Mesenchymal stem cell (in vitro differentiated cells and primary cell): ENCODE results near the gene ACCSL.

ENCODE experiments used
- DNase-seq: peaks from one replicate; pipeline ENCODE4 v3.0.0-alpha.2; 2013
- H2AFZ ChIP-seq: one replicate; pipeline ENCODE4 v1.6.1; 2013; ENCODE audit warnings: low read depth, mild to moderate bottlenecking, control low read depth, inconsistent platforms, low read length, moderate library complexity
- H2AK5ac ChIP-seq: 2 replicates; pipeline ENCODE4 v1.6.1; 2013; ENCODE audit warnings: low read length, moderate library complexity, mild to moderate bottlenecking, inconsistent platforms; ENCODE audit not compliant: severe bottlenecking
- H2BK120ac ChIP-seq: one replicate; pipeline ENCODE4 v1.6.1; 2013; ENCODE audit warnings: low read depth, mild to moderate bottlenecking, inconsistent platforms, low read length, moderate library complexity
- H2BK12ac ChIP-seq, 2 experiments: one replicate each; pipeline ENCODE4 v1.6.1; 2013; ENCODE audit warnings: inconsistent platforms in 2 of 2, low read length in 2 of 2, mild to moderate bottlenecking in 2 of 2, moderate library complexity in 2 of 2, control low read depth in 1 of 2
- H2BK15ac ChIP-seq: one replicate; pipeline ENCODE4 v1.6.1; 2013; ENCODE audit warnings: mild to moderate bottlenecking, low read depth, inconsistent platforms; ENCODE audit not compliant: poor library complexity, severe bottlenecking
- H2BK5ac ChIP-seq: 2 replicates; pipeline ENCODE4 v1.6.1; 2013; ENCODE audit warnings: low read depth, mild to moderate bottlenecking, low read length, control low read depth, inconsistent platforms; ENCODE audit not compliant: poor library complexity, severe bottlenecking
- H3K14ac ChIP-seq, 2 experiments: one replicate each; pipeline ENCODE4 v1.6.1; 2013; ENCODE audit warnings: inconsistent platforms in 2 of 2, low read length in 2 of 2, control low read depth in 1 of 2, mild to moderate bottlenecking in 1 of 2, moderate library complexity in 1 of 2
- H3K18ac ChIP-seq, 2 experiments: one replicate each; pipeline ENCODE4 v1.6.1; 2013; ENCODE audit warnings: inconsistent platforms in 2 of 2, low read length in 2 of 2, control low read depth in 1 of 2, low read depth in 1 of 2, mild to moderate bottlenecking in 1 of 2
- H3K23ac ChIP-seq, 2 experiments: one replicate each; pipeline ENCODE4 v1.6.1; 2013; ENCODE audit warnings: inconsistent platforms in 2 of 2, low read length in 2 of 2, mild to moderate bottlenecking in 2 of 2, moderate library complexity in 2 of 2, control low read depth in 1 of 2
- H3K27ac ChIP-seq: 2 replicates; pipeline ENCODE4 v1.5.1; 2013; ENCODE audit warnings: mild to moderate bottlenecking, moderate library complexity, low read length, control low read depth, inconsistent platforms; ENCODE audit not compliant: poor library complexity, severe bottlenecking
- H3K27me3 ChIP-seq, 2 experiments: 2 replicates each; pipeline versions ENCODE4 v1.6.1 to v1.7.0; 2013; ENCODE audit warnings: low read length in 2 of 2, mild to moderate bottlenecking in 2 of 2, moderate library complexity in 2 of 2, control low read depth in 1 of 2, inconsistent platforms in 1 of 2; ENCODE audit not compliant: control insufficient read depth in 1 of 2, insufficient read depth in 1 of 2
- H3K36me3 ChIP-seq, 2 experiments: 2 replicates each; pipeline versions ENCODE4 v1.6.1 to v1.7.0; 2013; ENCODE audit warnings: low read length in 2 of 2, control low read depth in 1 of 2, inconsistent platforms in 1 of 2, low read depth in 1 of 2, mild to moderate bottlenecking in 1 of 2; ENCODE audit not compliant: insufficient read depth in 2 of 2, control insufficient read depth in 1 of 2
- H3K4ac ChIP-seq, 2 experiments: one replicate each; pipeline ENCODE4 v1.6.1; 2013; ENCODE audit warnings: inconsistent platforms in 2 of 2, low read length in 2 of 2, mild to moderate bottlenecking in 2 of 2, moderate library complexity in 2 of 2, control low read depth in 1 of 2, low read depth in 1 of 2
- H3K4me1 ChIP-seq: 2 replicates; pipeline ENCODE4 v1.6.1; 2013; ENCODE audit warnings: low read depth, low read length, control low read depth; ENCODE audit not compliant: control insufficient read depth, insufficient read depth
- H3K4me2 ChIP-seq: 2 replicates; pipeline ENCODE4 v1.6.1; 2013; ENCODE audit warnings: low read length, mild to moderate bottlenecking, inconsistent platforms; ENCODE audit not compliant: poor library complexity, severe bottlenecking
- H3K4me3 ChIP-seq, 2 experiments: 2 replicates each; pipeline versions ENCODE4 v1.5.1 to v1.7.0; 2013; ENCODE audit warnings: low read length in 2 of 2, mild to moderate bottlenecking in 2 of 2, control low read depth in 1 of 2, low read depth in 1 of 2; ENCODE audit not compliant: insufficient read depth in 1 of 2
- H3K79me1 ChIP-seq: replicated peaks from 2 replicates; pipeline ENCODE4 v1.6.1; 2013; ENCODE audit warnings: mild to moderate bottlenecking, control low read depth, low read length, inconsistent platforms; ENCODE audit not compliant: poor library complexity, severe bottlenecking
- H3K9ac ChIP-seq: 2 replicates; pipeline ENCODE4 v1.7.0; 2013; ENCODE audit warnings: mild to moderate bottlenecking, low read length, moderate library complexity
- H3K9me3 ChIP-seq: 2 replicates; pipeline ENCODE4 v1.7.0; 2013; ENCODE audit warnings: mild to moderate bottlenecking, low read length; ENCODE audit not compliant: control insufficient read depth
- H4K8ac ChIP-seq: one replicate; pipeline ENCODE4 v1.6.1; 2013; ENCODE audit warnings: inconsistent platforms, mild to moderate bottlenecking, low read length, moderate library complexity
- H4K91ac ChIP-seq: one replicate; pipeline ENCODE4 v1.6.1; 2013; ENCODE audit warnings: mild to moderate bottlenecking, low read length, inconsistent platforms
- WGBS: methylation state at CpG from one replicate; pipeline ENCODE4 v1.1.7; 2013; ENCODE audit warnings: mixed read lengths; 5-methylcytosine and 5-hydroxymethylcytosine counted together

Gene ACCSL

DNA sequence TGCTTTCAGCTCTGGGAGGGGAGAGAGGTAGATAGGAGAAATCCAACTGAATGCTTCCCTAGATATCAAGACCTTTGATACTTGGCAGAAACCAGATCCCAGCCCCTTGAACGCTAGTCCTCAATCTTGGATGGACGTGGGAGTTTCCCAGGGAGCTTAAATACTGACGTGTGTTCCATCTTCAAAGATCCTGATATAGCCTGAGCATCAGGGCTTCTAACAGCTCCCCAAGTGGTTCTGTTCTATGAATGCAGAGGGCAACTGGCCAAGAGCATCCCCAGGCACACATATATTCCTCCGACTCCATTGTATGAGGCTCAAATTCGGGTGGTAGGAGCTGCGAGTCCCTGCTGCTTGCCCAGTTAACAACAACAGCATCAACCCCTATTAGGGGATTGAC, 9.6 kb downstream of the ACCSL start:
- Histone ChIP-seq H2BK12ac (no peak overlapping the region), H3K14ac (no peak overlapping the region), H3K9me3 (no peaks in the 10 kb centered on the region), H3K9ac (no peak overlapping the region), H3K18ac (no peak overlapping the region), H3K23ac (no peak overlapping the region), H3K4me2 (no peak overlapping the region), H3K79me1 (no peaks in the 10 kb centered on the region), H2AFZ (no peak overlapping the region), H3K4me1 (no peaks in the 10 kb centered on the region), H2BK15ac (no peak overlapping the region), H3K36me3 (no peaks in the 10 kb centered on the region), H3K27me3 (peaks cover 14 to 16% of the 10 kb centered on the region in 2 experiments), H3K4ac (no peak overlapping the region), H3K27ac (no peak overlapping the region), H2AK5ac (no peak overlapping the region), H2BK120ac (no peak overlapping the region), H3K4me3 (no peak overlapping the region), H2BK5ac (no peak overlapping the region), H4K91ac (no peak overlapping the region), H4K8ac (no peak overlapping the region)
- WGBS, result 96% methylated on average over 6 of the region's 6 CpGs
- DNase-seq, result no peak

DNA sequence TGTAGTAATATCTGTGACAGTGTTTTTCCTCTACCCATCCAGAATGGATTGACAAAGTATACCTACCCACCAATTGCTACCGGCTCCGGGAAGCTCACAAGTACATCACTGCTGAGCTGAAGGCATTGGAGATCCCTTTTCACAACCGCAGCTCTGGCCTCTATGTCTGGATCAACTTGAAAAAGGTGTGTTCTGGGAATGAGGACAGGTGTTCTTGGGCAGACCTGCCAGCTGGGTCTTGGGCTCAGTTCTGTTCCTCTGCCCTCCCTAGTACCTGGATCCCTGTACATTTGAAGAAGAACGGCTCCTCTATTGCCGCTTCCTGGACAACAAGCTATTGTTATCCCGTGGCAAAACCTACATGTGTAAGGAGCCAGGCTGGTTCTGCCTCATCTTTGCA, 10.5 kb downstream of the ACCSL start:
- no peak overlapping the region for H3K9ac ChIP-seq
- no peak overlapping the region for H3K18ac ChIP-seq
- H3K27me3 ChIP-seq, result peaks cover 11 to 16% of the 10 kb centered on the region in 2 experiments
- H2AFZ ChIP-seq, result no peak overlapping the region
- no peak overlapping the region for H3K14ac ChIP-seq
- no peak overlapping the region for H3K4me2 ChIP-seq
- H2BK15ac ChIP-seq, result no peak overlapping the region
- H2BK12ac ChIP-seq, result no peak overlapping the region
- no peak overlapping the region for H3K4me3 ChIP-seq
- no peaks in the 10 kb centered on the region for H3K36me3 ChIP-seq
- WGBS, result 97% methylated on average over 6 of the region's 6 CpGs
- no peak overlapping the region for H2BK5ac ChIP-seq
- no peaks in the 10 kb centered on the region for H3K9me3 ChIP-seq
- H2BK120ac ChIP-seq, result no peak overlapping the region
- no peak for DNase-seq
- no peaks in the 10 kb centered on the region for H3K79me1 ChIP-seq
- H2AK5ac ChIP-seq, result no peak overlapping the region
- no peak overlapping the region for H3K27ac ChIP-seq
- no peaks in the 10 kb centered on the region for H3K4me1 ChIP-seq
- H4K91ac ChIP-seq, result no peak overlapping the region
- no peak overlapping the region for H3K23ac ChIP-seq
- no peak overlapping the region for H3K4ac ChIP-seq
- no peak overlapping the region for H4K8ac ChIP-seq

DNA sequence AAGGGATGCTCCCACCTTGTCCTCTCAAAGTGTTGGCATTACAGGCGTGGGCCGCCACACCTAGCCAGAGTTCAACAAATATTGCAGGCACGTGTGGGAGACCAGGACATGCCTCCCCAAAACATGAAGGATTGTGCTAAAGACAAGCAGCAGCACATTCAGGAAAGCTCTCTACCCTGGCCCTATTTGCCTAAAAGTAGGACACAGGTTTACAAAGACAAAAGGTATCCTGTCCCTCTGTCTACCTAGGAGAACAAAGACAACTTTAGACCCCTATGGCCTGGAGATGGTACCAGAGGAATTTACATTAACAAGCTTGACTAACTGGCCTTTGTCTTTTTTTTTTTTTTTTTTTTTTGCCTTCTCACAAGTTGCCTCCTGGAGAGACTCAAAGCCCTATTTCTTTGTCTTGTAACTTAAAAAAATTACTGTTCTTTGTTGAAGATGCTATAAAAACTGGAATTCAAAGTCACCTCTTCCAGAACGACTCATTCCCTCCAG, 17.4 kb downstream of the ACCSL start:
- no peak overlapping the region for H3K14ac ChIP-seq
- H3K27me3 ChIP-seq, result no peaks in the 10 kb centered on the region
- H3K4me3 ChIP-seq, result peak overlapping the region in 1 of 2 experiments; percentile 81
- no peak overlapping the region for H2AFZ ChIP-seq
- H3K9me3 ChIP-seq, result no peaks in the 10 kb centered on the region
- H3K4me2 ChIP-seq, result no peak overlapping the region
- H3K27ac ChIP-seq, result no peak overlapping the region
- no peak overlapping the region for H3K18ac ChIP-seq
- no peak overlapping the region for H2BK5ac ChIP-seq
- WGBS, result 61% methylated on average over 3 of the region's 4 CpGs
- no peak overlapping the region for H2BK12ac ChIP-seq
- H3K9ac ChIP-seq, result peak overlapping the region; percentile 95
- peaks cover 5% of the 10 kb centered on the region for H3K4me1 ChIP-seq
- H2AK5ac ChIP-seq, result no peak overlapping the region
- H3K36me3 ChIP-seq, result peaks cover 0 to 22% of the 10 kb centered on the region in 2 experiments
- H3K4ac ChIP-seq, result no peak overlapping the region
- no peak overlapping the region for H4K91ac ChIP-seq
- H3K79me1 ChIP-seq, result peaks cover 2% of the 10 kb centered on the region
- H2BK120ac ChIP-seq, result no peak overlapping the region
- no peak overlapping the region for H3K23ac ChIP-seq
- H2BK15ac ChIP-seq, result no peak overlapping the region
- peak; percentile 2 for DNase-seq
- H4K8ac ChIP-seq, result no peak overlapping the region

DNA sequence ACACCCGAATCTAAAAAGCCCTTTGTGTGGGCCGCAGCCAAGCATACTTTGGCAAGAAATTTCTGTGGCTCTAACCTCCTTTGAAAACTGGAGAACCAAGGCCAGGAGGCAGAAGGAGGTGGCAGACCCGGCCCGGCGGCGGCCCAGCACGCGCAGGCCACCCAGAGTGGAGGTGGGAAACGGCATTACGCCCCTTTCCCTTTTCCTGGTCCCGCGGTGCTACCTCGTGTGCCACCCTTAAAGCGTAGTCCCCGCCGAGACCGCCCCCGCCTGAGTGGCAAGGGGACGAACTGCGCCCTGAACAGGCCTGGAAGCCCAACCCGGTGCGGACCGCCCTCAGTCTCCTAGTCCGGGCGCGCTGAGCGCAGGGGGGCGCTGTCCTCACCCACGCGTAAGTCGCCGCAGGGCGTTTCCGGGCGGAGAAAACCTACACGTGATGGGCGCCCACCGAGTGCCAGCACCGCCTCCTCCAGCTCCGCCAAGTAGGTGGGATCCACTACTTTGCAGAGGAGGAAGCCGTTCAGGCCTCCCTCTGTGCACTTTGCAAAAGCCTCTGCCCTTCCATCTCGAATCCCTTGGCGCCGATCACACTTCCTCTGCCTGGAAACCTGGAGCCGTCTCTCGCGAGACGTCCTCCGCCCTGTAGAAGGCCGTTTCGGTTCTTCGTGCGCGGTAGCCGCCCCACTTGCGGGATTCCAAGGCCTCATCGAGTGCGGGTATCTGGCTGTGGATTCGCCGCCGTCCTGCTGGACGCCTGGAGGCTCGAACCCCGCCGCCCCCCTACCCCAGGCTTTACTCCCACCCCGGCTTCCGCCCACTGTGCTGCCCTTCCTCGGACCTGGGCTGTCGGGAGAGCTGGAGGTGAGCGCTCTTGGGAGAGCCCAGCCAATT, 18.3 kb downstream of the ACCSL start, which contains the start of gene ACCS:
TSS of gene ACCS (plus strand) at position 430 of the 891 bp plus-strand sequence. CDS start 1,358 bp downstream, outside the sequence.
- peak within 1 kb of the TSS; percentile 67 for H3K27ac ChIP-seq
- peak within 1 kb of the TSS in 1 of 2 experiments; percentile 55 for H3K14ac ChIP-seq
- H3K4me2 ChIP-seq, result peak within 1 kb of the TSS; percentile 71
- H3K4ac ChIP-seq, result peak within 1 kb of the TSS; percentile 55 to 92
- H2BK120ac ChIP-seq, result peak within 1 kb of the TSS; percentile 52
- peak within 1 kb of the TSS; percentile 60 to 81 for H3K4me3 ChIP-seq
- DNase-seq, result peak; percentile 89
- H3K4me1 ChIP-seq, result peaks cover 5% of the 10 kb centered on the region
- peak within 1 kb of the TSS; percentile 85 to 95 for H3K18ac ChIP-seq
- H3K36me3 ChIP-seq, result peaks cover under 1 to 31% of the 10 kb centered on the region in 2 experiments
- peak within 1 kb of the TSS in 1 of 2 experiments; percentile 83 for H2BK12ac ChIP-seq
- no peaks in the 10 kb centered on the region for H3K27me3 ChIP-seq
- H3K23ac ChIP-seq, result peak within 1 kb of the TSS in 1 of 2 experiments; percentile 56
- H4K8ac ChIP-seq, result peak within 1 kb of the TSS; percentile 100
- peaks cover 2% of the 10 kb centered on the region for H3K79me1 ChIP-seq
- no peak within 1 kb of the TSS for H2BK5ac ChIP-seq
- 6% methylated on average over 69 of the region's 70 CpGs for WGBS
- H3K9me3 ChIP-seq, result no peaks in the 10 kb centered on the region
- peak within 1 kb of the TSS; percentile 95 for H3K9ac ChIP-seq
- H2AK5ac ChIP-seq, result no peak within 1 kb of the TSS
- H4K91ac ChIP-seq, result peak within 1 kb of the TSS; percentile 93
- H2BK15ac ChIP-seq, result peak within 1 kb of the TSS; percentile 75
- peak within 1 kb of the TSS; percentile 87 for H2AFZ ChIP-seq
